Activated naive CD4-positive, alpha-beta T cell (primary cell): ENCODE measurements around the gene ESYT3.
"Not testable (repeated sequence)": the region's sequence is repeated elsewhere in the genome, so short reads cannot be mapped to it uniquely, and the experiment has no call there.

Experiments used
- DNase-seq, 4 experiments: peaks; one replicate each; lab custom pipeline; 2025; lab: John Stamatoyannopoulos, UW

Gene ESYT3

DNA sequence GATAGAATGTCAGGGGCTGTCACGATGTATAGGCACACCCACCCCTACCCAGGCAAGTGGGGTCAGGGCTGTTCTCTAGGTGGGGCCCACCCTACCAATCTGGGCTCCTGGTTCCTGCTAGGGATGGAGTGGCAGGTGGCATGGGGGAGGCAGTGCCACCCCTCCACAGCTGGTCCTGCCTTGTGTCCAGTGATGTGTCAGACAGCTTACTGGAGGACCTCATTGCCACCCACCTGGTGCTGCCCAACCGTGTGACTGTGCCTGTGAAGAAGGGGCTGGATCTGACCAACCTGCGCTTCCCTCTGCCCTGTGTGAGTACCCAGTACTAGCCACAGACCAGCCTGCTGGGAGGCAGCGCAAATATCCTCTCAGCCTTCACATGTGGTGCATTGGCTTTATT lies 27.5 kb downstream of the ESYT3 start:
- DNase-seq, result no peak

DNA sequence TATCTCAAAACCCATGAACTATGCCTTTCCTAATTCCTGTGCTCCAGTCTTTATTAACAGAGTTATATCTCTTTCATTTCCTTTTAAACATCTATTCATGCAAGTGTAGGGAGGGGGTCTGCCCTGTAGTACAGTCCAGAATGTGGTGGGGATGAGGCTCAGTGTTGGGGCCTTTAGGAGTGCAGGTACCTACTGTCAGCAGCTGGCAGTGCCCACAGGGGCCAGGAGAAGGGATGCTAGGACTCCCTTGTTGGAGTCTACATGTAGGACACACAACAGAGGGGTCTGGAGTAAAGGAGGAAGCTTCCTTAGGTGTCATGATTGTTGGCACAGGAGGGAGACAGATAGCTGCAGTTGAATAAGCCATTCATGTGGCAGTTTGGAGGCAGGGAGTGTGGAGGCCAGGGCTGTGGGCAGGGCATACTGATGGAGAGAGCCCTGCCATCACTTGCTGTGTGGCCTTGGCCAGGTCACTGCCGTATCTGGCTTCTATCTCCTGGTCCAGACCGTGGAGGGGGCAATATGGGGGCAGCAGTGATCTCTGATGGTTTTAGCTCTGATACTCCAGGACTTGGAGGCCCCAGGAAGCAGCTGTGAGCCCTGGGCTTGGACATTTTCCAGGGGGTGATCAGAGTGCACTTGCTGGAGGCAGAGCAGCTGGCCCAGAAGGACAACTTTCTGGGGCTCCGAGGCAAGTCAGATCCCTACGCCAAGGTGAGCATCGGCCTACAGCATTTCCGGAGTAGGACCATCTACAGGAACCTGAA lies 29.5 kb downstream of the ESYT3 start:
- DNase-seq, result no peak

DNA sequence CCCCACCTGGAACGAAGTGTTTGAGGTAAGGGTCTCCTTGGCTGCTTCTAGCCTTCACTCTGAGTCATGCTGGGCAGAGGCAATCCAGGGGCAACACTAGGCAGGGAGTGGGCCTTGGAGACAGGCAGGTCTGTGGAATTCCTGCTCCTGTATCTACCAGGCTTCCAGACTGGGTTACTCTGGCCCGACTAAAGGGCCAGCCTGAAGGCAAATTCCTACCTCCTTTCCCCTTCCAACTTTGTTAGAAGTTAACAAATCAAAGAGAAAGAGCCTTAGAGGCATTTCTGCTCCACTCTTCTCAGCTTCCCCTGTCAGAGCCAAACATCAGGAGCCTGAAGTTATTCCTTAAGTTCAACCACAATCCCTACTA lies 30.1 kb downstream of the ESYT3 start:
- no peak for DNase-seq

DNA sequence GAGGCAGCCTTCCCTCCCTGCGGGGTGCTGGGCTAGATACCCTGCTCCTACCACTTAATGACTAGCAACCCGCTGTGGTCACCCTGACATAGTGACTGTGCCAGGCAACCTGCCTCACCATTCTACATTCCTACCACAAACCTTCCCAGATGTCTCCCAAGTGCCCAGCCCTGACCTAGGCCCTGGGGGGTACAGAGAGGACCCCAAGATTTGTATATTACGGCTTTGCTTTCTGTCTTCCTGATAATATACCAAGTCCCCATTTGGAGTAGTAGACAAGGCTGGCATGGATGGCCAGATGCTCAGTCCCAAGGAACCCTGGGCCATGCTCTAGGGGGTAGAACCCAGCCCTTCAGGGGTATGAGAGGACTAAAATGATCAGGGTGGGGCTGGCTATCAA lies 31.0 kb downstream of the ESYT3 start:
- DNase-seq, result no peak

DNA sequence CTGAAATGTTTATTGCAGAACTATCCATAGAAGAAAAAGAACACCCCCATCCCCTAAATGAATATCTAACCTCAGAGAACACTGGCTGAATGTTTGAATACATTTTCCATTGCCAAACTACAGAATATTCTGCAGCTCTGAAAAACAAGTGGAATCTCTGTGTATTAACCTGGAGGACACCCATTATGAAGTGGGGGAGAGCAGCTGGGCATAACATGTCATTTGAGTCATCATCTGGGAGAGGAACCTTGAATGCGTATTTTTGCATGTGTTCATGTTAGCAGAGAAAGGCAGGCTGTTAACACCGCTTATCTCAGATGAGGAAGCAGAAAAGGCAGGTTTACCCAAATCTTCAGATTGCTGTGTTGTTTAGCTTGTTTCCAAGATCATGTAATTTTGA lies 31.5 kb downstream of the ESYT3 start:
- DNase-seq, result no peak

DNA sequence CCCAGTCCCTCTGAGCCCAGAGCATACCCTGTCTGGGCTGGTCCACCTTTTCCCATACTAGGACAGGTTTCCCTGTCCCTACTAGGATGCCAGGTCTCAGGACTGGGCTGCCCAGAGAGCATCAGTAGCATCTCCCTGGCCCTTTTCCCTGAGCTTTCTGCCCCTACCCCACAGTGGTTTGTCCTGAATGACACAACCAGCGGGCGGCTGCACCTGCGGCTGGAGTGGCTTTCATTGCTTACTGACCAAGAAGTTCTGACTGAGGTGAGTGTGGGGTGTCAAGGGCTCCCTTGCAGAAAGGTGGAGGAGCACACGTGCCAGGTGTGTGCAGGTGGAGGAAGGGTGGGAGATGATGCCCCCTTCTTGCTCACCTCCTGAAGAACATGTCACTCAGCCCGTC lies 33.5 kb downstream of the ESYT3 start:
- no peak for DNase-seq

DNA sequence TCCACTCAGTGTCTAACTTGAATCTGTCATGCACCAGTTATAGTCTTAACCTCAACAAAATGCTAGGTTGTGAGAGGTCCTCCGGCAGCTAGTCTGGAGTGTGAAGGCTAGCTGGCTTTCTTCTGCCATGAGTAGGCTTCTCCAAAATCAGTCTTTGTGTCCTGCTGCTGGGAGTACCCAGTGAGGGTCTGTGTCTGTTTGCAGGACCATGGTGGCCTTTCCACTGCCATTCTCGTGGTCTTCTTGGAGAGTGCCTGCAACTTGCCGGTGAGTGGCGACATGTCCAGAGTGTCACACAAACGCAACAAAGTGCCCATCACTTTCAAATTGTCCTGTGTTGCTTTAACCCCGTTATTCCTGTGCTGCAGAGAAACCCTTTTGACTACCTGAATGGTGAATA lies 34.0 kb downstream of the ESYT3 start:
- no peak for DNase-seq

DNA sequence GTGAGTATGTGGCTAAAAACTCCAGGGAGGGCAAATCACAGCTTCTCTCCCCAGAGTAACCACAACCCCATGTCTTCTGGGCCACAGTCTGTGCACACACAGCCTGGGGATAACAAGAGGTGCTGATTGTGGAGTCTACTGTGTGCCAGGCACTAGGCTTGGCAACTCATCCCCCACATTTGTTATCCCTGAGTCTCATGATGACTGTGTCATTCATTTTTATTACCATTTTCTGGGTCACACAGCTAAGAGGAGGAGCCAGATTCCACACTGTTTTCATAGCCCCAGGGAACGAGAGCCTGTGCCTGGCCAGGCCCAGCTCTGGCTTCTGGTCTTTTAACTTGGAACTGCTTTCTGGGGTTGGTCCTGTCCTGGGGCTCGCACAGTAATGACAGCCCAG lies 34.5 kb downstream of the ESYT3 start:
- DNase-seq, result no peak

DNA sequence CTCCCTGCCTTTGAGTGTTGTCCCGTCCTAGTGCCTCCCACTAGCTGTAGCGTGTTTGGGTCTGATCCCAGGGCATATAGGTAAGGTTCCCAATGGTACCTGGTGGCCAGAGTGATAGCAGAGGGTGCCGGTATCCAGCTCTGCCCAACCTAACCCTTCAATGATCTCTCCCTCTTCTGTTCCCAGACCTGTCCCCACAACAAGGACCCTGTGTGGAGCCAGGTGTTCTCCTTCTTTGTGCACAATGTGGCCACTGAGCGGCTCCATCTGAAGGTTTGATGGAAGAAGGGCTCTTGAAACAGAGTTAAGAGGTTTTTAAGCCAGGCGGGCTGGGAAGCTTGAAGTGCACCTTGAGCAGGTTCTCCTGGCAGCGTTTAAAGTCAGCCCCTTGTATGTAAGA lies 35.5 kb downstream of the ESYT3 start:
- DNase-seq, result no peak

DNA sequence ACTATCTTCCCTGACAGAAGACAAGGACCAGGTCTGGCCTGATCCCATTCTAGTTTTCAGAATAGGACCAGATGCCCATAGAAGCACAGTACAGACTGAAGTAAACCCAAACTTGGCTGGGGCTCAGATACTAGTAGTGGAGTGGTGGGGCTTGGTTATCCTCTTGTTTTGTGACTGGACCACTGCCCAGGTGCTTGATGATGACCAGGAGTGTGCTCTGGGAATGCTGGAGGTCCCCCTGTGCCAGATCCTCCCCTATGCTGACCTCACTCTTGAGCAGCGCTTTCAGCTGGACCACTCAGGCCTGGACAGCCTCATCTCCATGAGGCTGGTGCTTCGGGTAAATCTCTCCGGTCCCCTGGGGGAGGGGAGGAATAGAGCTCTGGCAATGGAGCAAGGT lies 36.3 kb downstream of the ESYT3 start:
- no peak for DNase-seq

DNA sequence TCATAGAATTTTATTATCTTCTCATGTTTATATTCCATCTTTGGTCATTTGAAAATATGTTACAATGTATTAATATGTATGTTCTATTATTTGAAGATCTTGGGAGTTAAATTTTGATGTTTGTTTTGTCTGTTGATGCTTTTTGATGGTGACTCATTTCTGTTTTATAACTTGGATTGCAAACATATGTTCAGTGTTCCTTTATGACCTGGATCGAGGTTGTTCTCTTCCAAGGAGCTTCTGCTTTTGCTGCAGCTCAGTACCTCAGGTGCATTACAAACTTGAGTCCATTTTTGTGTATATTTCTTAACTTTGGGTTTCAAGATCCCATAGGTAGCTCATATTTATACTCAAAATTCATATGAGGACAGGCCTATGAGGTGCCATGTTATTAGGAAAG lies 37.1 kb downstream of the ESYT3 start:
- no peak for DNase-seq

DNA sequence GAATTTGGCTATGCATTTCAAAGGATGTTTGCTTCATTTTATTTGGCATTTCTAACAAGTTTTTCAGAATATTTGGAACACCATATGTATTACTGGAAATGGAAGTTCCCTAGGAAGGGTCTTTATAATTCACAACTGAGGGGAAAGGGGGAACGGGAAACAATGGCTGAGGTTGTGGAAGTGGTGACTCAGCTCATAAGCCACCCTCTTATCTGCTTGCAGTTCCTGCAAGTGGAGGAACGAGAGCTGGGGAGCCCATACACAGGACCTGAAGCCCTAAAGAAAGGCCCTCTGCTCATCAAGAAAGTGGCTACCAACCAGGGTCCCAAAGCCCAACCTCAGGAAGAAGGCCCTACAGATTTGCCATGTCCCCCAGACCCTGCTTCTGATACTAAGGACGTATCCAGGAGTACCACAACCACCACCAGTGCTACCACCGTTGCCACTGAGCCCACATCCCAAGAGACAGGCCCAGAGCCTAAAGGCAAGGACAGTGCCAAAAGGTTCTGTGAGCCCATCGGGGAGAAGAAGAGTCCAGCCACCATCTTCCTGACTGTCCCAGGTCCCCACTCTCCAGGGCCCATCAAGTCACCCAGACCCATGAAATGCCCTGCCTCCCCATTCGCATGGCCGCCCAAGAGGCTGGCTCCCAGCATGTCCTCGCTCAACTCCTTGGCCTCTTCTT lies 37.9 kb downstream of the ESYT3 start:
- DNase-seq, result no peak

DNA sequence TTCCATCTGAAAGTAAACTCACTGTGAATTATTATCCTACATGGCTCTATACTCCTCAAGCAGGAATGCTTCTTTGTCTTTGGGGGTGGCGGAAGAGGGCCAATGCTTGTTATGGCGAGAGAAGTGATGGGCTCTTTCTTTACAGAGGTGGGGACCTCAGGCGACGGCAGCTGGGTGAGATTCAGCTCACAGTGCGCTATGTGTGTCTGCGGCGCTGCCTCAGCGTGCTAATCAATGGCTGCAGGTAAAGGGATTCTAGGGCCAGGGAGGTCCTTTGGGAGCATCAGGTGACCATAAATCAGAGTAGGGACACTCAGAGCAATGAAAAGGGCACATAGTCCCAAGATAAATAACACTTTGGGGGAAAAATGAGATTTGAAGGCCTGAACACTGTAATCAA lies 39.0 kb downstream of the ESYT3 start:
- DNase-seq, result no peak

DNA sequence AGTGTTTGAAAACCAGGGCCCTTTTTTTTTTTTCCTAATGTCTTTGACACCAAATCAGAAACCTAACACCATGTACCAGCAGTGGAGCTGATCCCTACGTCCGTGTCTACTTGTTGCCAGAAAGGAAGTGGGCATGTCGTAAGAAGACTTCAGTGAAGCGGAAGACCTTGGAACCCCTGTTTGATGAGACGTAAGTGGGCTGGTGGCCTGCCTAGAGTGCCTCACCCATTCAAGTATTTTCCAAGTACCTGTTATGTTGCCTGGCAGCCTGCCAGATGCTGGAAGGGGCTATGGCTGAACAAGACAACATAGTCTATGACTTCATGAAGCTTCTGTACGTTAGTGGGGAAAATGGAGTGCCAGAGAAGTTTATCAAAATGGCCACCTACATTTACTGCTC lies 39.7 kb downstream of the ESYT3 start:
- no peak for DNase-seq

DNA sequence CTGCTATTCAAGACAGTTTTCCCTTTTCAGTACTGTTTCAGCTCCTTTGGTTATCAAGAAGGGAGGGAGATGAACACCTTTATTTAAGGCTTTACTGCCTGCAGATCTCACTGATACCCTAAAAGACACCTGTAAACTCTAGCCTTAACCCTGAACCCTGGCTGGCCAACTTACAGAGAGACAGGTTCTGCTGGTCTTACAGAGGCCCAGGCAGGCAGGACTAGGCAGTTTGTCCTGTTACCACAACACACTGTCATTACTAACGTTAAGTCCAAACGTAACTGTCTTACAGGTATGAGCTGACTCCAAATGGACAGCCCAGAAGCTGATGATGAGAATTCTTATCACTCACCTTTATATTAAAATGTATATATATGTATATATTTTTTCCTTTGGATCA lies 42.1 kb downstream of the ESYT3 start:
- no peak for DNase-seq

DNA sequence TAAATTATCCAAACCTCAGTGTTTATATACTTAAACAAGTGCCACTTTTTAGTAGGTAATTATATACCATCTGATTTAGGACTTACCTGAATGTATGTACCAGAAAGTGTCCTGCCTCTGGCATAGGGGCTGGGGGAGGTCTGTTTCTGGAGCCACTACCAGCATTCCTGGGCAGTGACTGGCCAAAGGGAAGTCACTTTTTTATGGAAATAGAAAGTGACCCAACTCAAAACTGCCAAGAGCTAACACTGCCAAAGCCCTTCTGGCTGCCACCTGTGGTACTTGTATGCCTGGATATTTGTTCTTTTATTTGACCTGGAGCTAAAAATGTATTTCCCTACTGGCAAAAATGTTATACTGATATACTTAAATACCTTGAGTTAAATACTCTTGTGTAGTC lies 42.7 kb downstream of the ESYT3 start:
- no peak for DNase-seq

DNA sequence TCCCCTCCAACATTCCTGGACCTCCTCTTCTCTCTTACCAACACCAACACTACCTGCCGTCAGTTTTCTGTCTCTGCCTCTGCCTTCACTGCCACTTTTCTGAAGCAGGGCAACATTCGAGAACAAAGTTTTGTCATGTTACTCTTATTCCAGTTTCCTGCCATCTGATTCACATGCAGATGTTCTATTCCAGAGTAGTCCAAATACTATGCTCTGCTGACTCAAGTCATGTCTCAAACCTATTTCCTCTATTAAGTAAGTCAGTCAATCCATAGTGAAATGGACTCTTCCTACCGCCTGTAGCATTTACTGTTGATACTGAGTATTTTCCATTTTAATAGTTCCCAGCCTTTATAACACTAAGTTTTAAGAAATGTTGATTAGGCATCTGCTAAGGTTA lies 43.4 kb downstream of the ESYT3 start:
- no peak for DNase-seq

DNA sequence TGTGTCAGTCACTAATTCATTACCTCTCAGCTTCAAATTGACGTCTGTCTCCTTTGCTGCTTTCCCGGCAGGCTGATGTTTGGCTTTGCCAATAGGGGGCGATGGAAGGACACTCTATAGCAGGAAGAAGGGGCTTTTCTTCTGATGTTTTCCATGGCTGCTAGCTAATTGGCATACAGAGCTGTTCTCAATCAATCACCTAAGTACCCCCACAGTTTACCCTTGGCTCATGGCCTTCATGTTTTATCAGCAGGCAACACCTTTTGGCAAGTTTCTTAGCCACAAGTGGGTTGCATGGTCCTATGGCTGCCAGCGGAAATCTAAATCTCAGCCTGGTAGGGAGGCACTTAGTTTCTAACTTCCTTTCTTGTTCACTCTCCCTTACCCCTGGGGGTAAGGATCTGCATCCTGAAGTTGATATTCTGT lies 45.0 kb downstream of the ESYT3 start:
- no peak for DNase-seq

DNA sequence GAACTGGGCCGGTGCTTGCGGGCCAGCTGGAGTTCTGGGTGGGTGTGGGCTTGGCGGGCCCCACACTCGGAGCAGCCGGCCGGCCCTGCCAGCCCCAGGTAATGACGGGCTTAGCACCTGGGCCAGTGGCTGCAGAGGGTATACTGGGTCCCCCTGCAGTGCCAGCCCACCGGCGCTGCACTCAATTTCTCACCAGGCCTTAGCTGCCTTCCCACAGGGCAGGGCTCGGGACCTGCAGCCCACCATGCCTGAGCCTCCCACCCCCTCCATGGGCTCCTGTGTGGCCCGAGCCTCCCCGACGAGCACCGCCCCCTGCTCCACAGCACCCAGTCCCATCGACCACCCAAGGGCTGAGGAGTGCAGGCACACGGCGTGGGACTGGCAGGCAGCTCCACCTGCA lies 50.3 kb downstream of the ESYT3 start:
- DNase-seq, result not testable (repeated sequence)

DNA sequence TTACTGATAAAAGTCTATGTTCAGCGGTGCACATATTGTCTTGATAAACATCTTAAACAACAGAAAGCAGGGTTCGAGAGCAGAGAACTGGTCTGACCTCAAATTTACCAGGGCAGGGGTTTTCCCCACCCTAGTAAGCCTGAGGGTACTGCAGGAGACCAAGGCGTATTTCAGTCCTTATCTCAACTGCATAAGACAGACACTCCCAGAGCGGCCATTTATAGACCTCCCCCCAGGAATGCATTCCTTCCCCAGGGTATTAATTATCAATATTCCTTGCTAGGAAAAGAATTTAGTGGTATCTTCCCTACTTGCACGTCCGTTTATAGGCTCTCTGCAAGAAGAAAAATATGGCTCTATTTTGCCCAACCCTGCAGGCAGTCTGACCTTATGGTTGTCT lies 52.2 kb downstream of the ESYT3 start:
- DNase-seq, result not testable (repeated sequence)

DNA sequence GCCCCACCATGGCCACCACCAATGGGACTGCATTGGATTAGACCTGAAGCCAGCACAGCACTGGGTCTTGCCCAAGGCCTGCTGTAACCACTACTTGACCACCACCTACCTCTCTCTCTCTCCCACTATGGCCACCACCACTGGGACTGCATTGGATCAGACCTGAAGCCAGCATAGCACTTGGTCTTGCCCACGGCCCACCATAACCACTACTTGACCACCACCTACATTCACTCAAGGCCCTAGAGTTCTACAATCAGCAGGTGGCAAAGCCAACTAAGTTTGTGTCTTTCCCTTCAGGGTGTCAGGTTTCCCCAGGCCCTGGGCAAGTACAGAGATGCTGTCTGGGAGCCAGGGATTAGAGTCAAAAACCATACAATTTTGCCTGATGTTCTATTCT lies 57.6 kb downstream of the ESYT3 start:
- DNase-seq, result no peak

DNA sequence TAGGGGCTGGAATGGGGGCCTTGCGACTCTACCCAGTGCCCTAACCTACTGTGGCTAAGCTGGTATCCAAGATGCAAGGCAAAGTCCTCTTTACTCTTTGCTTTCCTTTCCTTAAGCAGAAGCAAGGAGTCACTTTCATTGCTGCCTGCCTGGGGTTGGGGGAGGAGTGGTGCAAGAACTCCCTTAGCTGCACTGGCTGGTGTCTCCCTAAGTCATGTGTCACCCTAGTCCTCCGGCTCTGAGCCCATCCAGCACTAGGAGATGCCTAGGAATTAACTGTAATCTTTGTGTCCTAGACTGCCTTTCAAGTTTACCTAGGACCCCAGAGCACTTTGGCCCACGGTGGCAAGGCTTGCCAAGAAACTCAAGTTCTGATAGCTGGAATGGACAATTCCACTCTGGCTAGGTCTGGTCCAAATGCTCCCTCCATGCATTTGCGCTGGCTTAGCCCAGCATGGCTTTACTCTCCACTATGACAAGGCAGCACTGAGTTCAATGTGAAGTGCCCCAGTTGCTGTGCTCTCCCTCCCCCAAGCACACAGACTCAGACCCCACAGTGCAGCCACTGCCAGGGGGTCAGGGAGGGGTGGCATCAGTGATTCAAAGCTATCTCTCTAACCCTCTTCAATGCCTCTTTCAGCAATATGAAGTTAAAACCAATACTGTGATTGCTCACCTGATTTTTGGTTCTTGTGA lies 58.7 kb downstream of the ESYT3 start:
- DNase-seq, result no peak
